Gastroesophageal sphincter (tissue), 4 donors: Measurements from ENCODE around the gene PHACTR1. TPM values are rescaled to one million over a fixed set of nuclear protein-coding genes. Genes with fewer than 3 reads are reported as not detected.

Source experiments
- ATAC-seq: fragments of 150-250 bp; one replicate; pipeline ENCODE4 v1.9.1; 2016; ENCODE audit warnings: mild to moderate bottlenecking, moderate library complexity
- H3K27ac ChIP-seq, 4 donors: fragments of 200-600 bp; sonication (generic) in 3 of 4; 1 replicate in 3 of 4; 2 replicates in 1 of 4; pipeline ENCODE4 v1.5.1; 2016 to 2019
- H3K27me3 ChIP-seq: fragments of 200-600 bp; sonication (generic); one replicate; pipeline ENCODE4 v1.5.1; 2019
- H3K36me3 ChIP-seq, 2 donors: fragments of 200-600 bp; sonication (generic); one replicate each; pipeline ENCODE4 v1.5.1; 2019; ENCODE audit warnings: control low read depth in 1 of 2
- H3K4me1 ChIP-seq, 3 donors: fragments of 200-600 bp; sonication (generic); 1 replicate in 2 of 3; 2 replicates in 1 of 3; pipeline ENCODE4 v1.5.1; 2016 to 2019; ENCODE audit warnings: control low read depth in 2 of 3
- H3K4me3 ChIP-seq, 2 donors: fragments of 200-600 bp; sonication (generic); one replicate each; pipeline ENCODE4 v1.5.1; 2019; ENCODE audit warnings: mild to moderate bottlenecking in 1 of 2, moderate library complexity in 1 of 2
- H3K9me3 ChIP-seq, 3 donors: fragments of 200-600 bp; sonication (generic); one replicate each; pipeline ENCODE4 v1.5.1; 2017 to 2019; ENCODE audit warnings: control low read depth in 2 of 3
- CTCF ChIP-seq, 4 experiments: fragments of 200-600 bp in 2 of 4; fragments of 450-650 bp in 2 of 4; sonication (generic) in 1 of 4; IDR thresholded peaks; one replicate each; pipeline ENCODE4 v1.5.1; 2017 to 2019; ENCODE audit warnings: antibody characterized with exemption in 4 of 4, mild to moderate bottlenecking in 2 of 4, moderate library complexity in 2 of 4
- EP300 ChIP-seq: sonication (generic); formaldehyde crosslinking; IDR thresholded peaks from one replicate; pipeline ENCODE4 v1.6.1; 2017; ENCODE audit warnings: antibody characterized with exemption, mild to moderate bottlenecking
- POLR2A ChIP-seq, 2 donors: fragments of 450-650 bp; IDR thresholded peaks; one replicate each; pipeline ENCODE4 v1.6.1; 2017; ENCODE audit warnings: antibody characterized with exemption in 2 of 2, mild to moderate bottlenecking in 2 of 2, moderate library complexity in 1 of 2
- POLR2AphosphoS5 ChIP-seq: sonication (generic); formaldehyde crosslinking; IDR thresholded peaks from one replicate; pipeline ENCODE4 v1.6.1; 2017; ENCODE audit warnings: antibody characterized with exemption
- WGBS, 2 donors: methylation state at CpG; one replicate each; pipeline ENCODE4 v1.1.5; 2018; ENCODE audit warnings: low coverage in 1 of 2; 5-methylcytosine and 5-hydroxymethylcytosine counted together
- total RNA-seq, 4 donors: library from RNA; depleted of rRNA; stranded (reverse); fragments of >200 nt; gene quantifications; one replicate each; pipeline ENCODE4 v1.1.0, GENCODE V29; 2016

PHACTR1 gene
- total RNA-seq, 4 donors from 2014 or later = 0.20 to 27.3 (median 2.2) TPM

GRCh38 chr6:13033145-13033544 lies 316.6 kb downstream of the PHACTR1 start:
- ATAC-seq = no peak
- H3K9me3 ChIP-seq = no peaks in the 10 kb centered on the region
- no peak overlapping the region for H3K4me3 ChIP-seq
- 71 to 100% methylated on average over 1 of the region's 1 CpG for WGBS, 2 donors
- H3K36me3 ChIP-seq = no peaks in the 10 kb centered on the region
- TF ChIP-seq POLR2AphosphoS5 (no peak), EP300 (no peak), POLR2A (IDR thresholded peaks at IDR 0.05) (no peak), CTCF (IDR thresholded peaks at IDR 0.05) (no peak)
- peaks cover 0 to 2% (median 2%) of the 10 kb centered on the region in 3 donors for H3K4me1 ChIP-seq
- no peaks in the 10 kb centered on the region for H3K27me3 ChIP-seq
- no peak overlapping the region for H3K27ac ChIP-seq

- 0% methylated on average over 1 of the region's 1 CpG for WGBS, 2 donors
- Histone ChIP-seq H3K27me3 (no peaks in the 10 kb centered on the region), H3K9me3 (no peaks in the 10 kb centered on the region), H3K36me3 (no peaks in the 10 kb centered on the region), H3K4me3 (no peak overlapping the region), H3K27ac (no peak overlapping the region), H3K4me1 (peaks cover 5 to 10% (median 9%) of the 10 kb centered on the region in 3 donors)
- TF ChIP-seq EP300 = no peak
- no peak for TF ChIP-seq POLR2A (IDR thresholded peaks at IDR 0.05)
- TF ChIP-seq CTCF (IDR thresholded peaks at IDR 0.05) = no peak
- TF ChIP-seq POLR2AphosphoS5 = no peak
- ATAC-seq = no peak
Observed at GRCh38 chr6:13034316-13034715, 317.7 kb downstream of the PHACTR1 start.

- TF ChIP-seq EP300 (no peak), CTCF (IDR thresholded peaks at IDR 0.05) (no peak), POLR2A (IDR thresholded peaks at IDR 0.05) (no peak)
- Histone ChIP-seq H3K4me3 (no peak overlapping the region), H3K4me1 (peaks cover 5 to 10% (median 9%) of the 10 kb centered on the region in 3 donors), H3K27ac (no peak overlapping the region), H3K27me3 (no peaks in the 10 kb centered on the region), H3K9me3 (no peaks in the 10 kb centered on the region), H3K36me3 (no peaks in the 10 kb centered on the region)
- no peak for ATAC-seq
- 52 to 73% methylated on average over 3 of the region's 3 CpGs for WGBS, 2 donors
Observed at GRCh38 chr6:13035606-13036005, 319.0 kb downstream of the PHACTR1 start.

GRCh38 chr6:13038315-13038714 lies 321.7 kb downstream of the PHACTR1 start:
- no peak overlapping the region for H3K4me3 ChIP-seq
- no peak for TF ChIP-seq EP300
- no peak for TF ChIP-seq POLR2AphosphoS5
- TF ChIP-seq POLR2A (IDR thresholded peaks at IDR 0.05) = no peak
- no peak for TF ChIP-seq CTCF (IDR thresholded peaks at IDR 0.05)
- peaks cover 5 to 10% (median 9%) of the 10 kb centered on the region in 3 donors for H3K4me1 ChIP-seq
- no peaks in the 10 kb centered on the region for H3K9me3 ChIP-seq
- ATAC-seq = no peak
- H3K27me3 ChIP-seq = no peaks in the 10 kb centered on the region
- no peak overlapping the region for H3K27ac ChIP-seq
- no peaks in the 10 kb centered on the region for H3K36me3 ChIP-seq

GRCh38 chr6:13038741-13039190 lies 322.2 kb downstream of the PHACTR1 start:
- no peak overlapping the region for H3K27ac ChIP-seq
- H3K9me3 ChIP-seq = no peaks in the 10 kb centered on the region
- WGBS, 2 donors = 60 to 63% methylated on average over 2 of the region's 2 CpGs
- no peak for ATAC-seq
- no peaks in the 10 kb centered on the region for H3K36me3 ChIP-seq
- no peak for TF ChIP-seq CTCF (IDR thresholded peaks at IDR 0.05)
- no peak for TF ChIP-seq POLR2AphosphoS5
- no peak for TF ChIP-seq EP300
- TF ChIP-seq POLR2A (IDR thresholded peaks at IDR 0.05) = no peak
- H3K4me1 ChIP-seq = peaks cover 5 to 10% (median 9%) of the 10 kb centered on the region in 3 donors
- no peaks in the 10 kb centered on the region for H3K27me3 ChIP-seq
- H3K4me3 ChIP-seq = no peak overlapping the region
